Uterus (tissue), 4 donors: ENCODE data around the gene CRYBG1. TPM values are rescaled to one million over a fixed set of nuclear protein-coding genes. Genes with fewer than 3 reads are reported as not detected.

ENCODE experiments used
- DNase-seq, 2 donors: peaks; one replicate each; pipeline ENCODE4 v3.0.0-alpha.2; 2019 to 2020
- H3K27ac ChIP-seq, 2 donors: fragments of 200-600 bp; sonication (generic); 1 replicate in 1 of 2; 2 replicates in 1 of 2; pipeline ENCODE4 v1.5.1; 2016 to 2018
- H3K27me3 ChIP-seq, 2 donors: fragments of 200-600 bp; sonication (generic); one replicate each; pipeline ENCODE4 v1.5.1; 2018 to 2019; ENCODE audit warnings: control low read depth in 1 of 2
- H3K36me3 ChIP-seq, 2 donors: fragments of 200-600 bp; sonication (generic); one replicate each; pipeline ENCODE4 v1.5.1; 2019; ENCODE audit warnings: control low read depth in 1 of 2
- H3K4me1 ChIP-seq, 2 donors: fragments of 200-600 bp; sonication (generic); one replicate each; pipeline ENCODE4 v1.5.1; 2018 to 2019; ENCODE audit warnings: control low read depth in 1 of 2
- H3K4me3 ChIP-seq, 2 donors: fragments of 200-600 bp; sonication (generic); 1 replicate in 1 of 2; 2 replicates in 1 of 2; pipeline ENCODE4 v1.5.1; 2018 to 2019; ENCODE audit warnings: mild to moderate bottlenecking in 1 of 2
- H3K9me3 ChIP-seq, 2 donors: fragments of 200-600 bp; sonication (generic); one replicate each; pipeline ENCODE4 v1.5.1; 2019; ENCODE audit warnings: control low read depth in 1 of 2
- CTCF ChIP-seq, 4 experiments: fragments of 200-600 bp in 2 of 4; fragments of 450-650 bp in 2 of 4; sonication (generic) in 2 of 4; IDR thresholded peaks; one replicate each; pipeline ENCODE4 v1.5.1; 2016 to 2019; ENCODE audit warnings: antibody characterized with exemption in 4 of 4, mild to moderate bottlenecking in 2 of 4, moderate library complexity in 1 of 4
- POLR2A ChIP-seq, 2 donors: fragments of 450-650 bp; IDR thresholded peaks; one replicate each; pipeline ENCODE4 v1.6.1; 2016; ENCODE audit warnings: antibody characterized with exemption in 2 of 2, mild to moderate bottlenecking in 1 of 2, moderate library complexity in 1 of 2
- intact Hi-C: fragments of 100-400 bp; cut with DNase I; formaldehyde crosslinking; loops from one replicate; pipeline ENCODE4 v1.15.1; 2023; ENCODE audit warnings: low total_unique reads
- total RNA-seq, 4 donors: library from RNA; depleted of rRNA in 3 of 4; stranded (reverse); fragments of >200 nt in 3 of 4; gene quantifications; one replicate each; pipeline versions ENCODE4 v1.1.0 to v1.2.4, GENCODE V29; 2014 to 2023
- donor health status: DM: yes; HTN: yes; CAD: no.

The CRYBG1 gene
- total RNA-seq, 4 donors from 2014 or later, result 3.6 to 65.3 (median 8.9) TPM

GRCh38 chr6:106551155-106551554 is 190.6 kb downstream of the CRYBG1 start:
- TF ChIP-seq POLR2A (IDR thresholded peaks at IDR 0.05) (no peak), CTCF (IDR thresholded peaks at IDR 0.05) (no peak)
- Histone ChIP-seq H3K4me1 (no peaks in the 10 kb centered on the region), H3K4me3 (no peak overlapping the region), H3K27ac (no peak overlapping the region), H3K9me3 (no peaks in the 10 kb centered on the region), H3K27me3 (no peaks in the 10 kb centered on the region), H3K36me3 (no peaks in the 10 kb centered on the region)
- DNase-seq, result no peak
- intact Hi-C loops, result no loop called here

GRCh38 chr6:106553440-106553839 is 192.9 kb downstream of the CRYBG1 start:
- no peak for TF ChIP-seq CTCF (IDR thresholded peaks at IDR 0.05)
- no peak for TF ChIP-seq POLR2A (IDR thresholded peaks at IDR 0.05)
- no peak for DNase-seq
- Histone ChIP-seq H3K4me3 (no peak overlapping the region), H3K4me1 (no peaks in the 10 kb centered on the region), H3K27ac (no peak overlapping the region), H3K9me3 (no peaks in the 10 kb centered on the region), H3K36me3 (no peaks in the 10 kb centered on the region), H3K27me3 (no peaks in the 10 kb centered on the region)
- intact Hi-C loops, result no loop called here

GRCh38 chr6:106555767-106556166 is 195.2 kb downstream of the CRYBG1 start:
- intact Hi-C loops, result no loop called here
- TF ChIP-seq CTCF (IDR thresholded peaks at IDR 0.05), result no peak
- no peak for TF ChIP-seq POLR2A (IDR thresholded peaks at IDR 0.05)

GRCh38 chr6:106556368-106556960 is 195.9 kb downstream of the CRYBG1 start:
- Histone ChIP-seq H3K4me1 (no peaks in the 10 kb centered on the region), H3K27ac (no peak overlapping the region), H3K36me3 (no peaks in the 10 kb centered on the region), H3K9me3 (no peaks in the 10 kb centered on the region), H3K27me3 (no peaks in the 10 kb centered on the region), H3K4me3 (no peak overlapping the region)
- intact Hi-C loops, result no loop called here
- TF ChIP-seq CTCF (IDR thresholded peaks at IDR 0.05) (peak in 3 of 4 experiments; percentile 10 to 20 (median 20)), POLR2A (IDR thresholded peaks at IDR 0.05) (no peak)
- DNase-seq, result no peak

More at GRCh38 chr6:106555767-106556166, 195.2 kb downstream of the CRYBG1 start:
- H3K27ac ChIP-seq, result no peak overlapping the region
- no peaks in the 10 kb centered on the region for H3K9me3 ChIP-seq
- H3K36me3 ChIP-seq, result no peaks in the 10 kb centered on the region
- no peak overlapping the region for H3K4me3 ChIP-seq
- DNase-seq, result no peak
- H3K27me3 ChIP-seq, result no peaks in the 10 kb centered on the region
- H3K4me1 ChIP-seq, result no peaks in the 10 kb centered on the region

GRCh38 chr6:106557837-106558236 is 197.3 kb downstream of the CRYBG1 start:
- no peak overlapping the region for H3K4me3 ChIP-seq
- H3K36me3 ChIP-seq, result no peaks in the 10 kb centered on the region
- TF ChIP-seq POLR2A (IDR thresholded peaks at IDR 0.05), result no peak
- no peak for TF ChIP-seq CTCF (IDR thresholded peaks at IDR 0.05)
- no peak overlapping the region for H3K27ac ChIP-seq
- no peaks in the 10 kb centered on the region for H3K4me1 ChIP-seq
- DNase-seq, result no peak
- intact Hi-C loops, result no loop called here
- no peaks in the 10 kb centered on the region for H3K27me3 ChIP-seq
- H3K9me3 ChIP-seq, result no peaks in the 10 kb centered on the region
